Panc1 (cell line): Measurements from ENCODE around the gene OR9A4. TPM values are rescaled to one million over a fixed set of nuclear protein-coding genes. Genes with fewer than 3 reads are reported as not detected.

Experiments used
- ATAC-seq: fragments of 200-7000 bp; cut with Tn5 transposase; 2 replicates; pipeline ENCODE4 v1.9.1; 2020; ENCODE audit warnings: mild to moderate bottlenecking, moderate library complexity
- BruUV-seq: library from RNA; stranded (reverse); fragments of 400-500 nt; replicated peaks from 2 replicates; lab custom pipeline; 2021; lab: Mats Ljungman, UMichigan
- CTCF ChIA-PET: fragments of 300-600 bp; sonication (Branson Sonifier 250); formaldehyde crosslinking; loops from one replicate; lab custom pipeline; 2022; ENCODE audit warnings: antibody characterized with exemption; lab: Charles Lee
- POLR2A ChIA-PET: fragments of 300-600 bp; sonication (Branson Sonifier 250); formaldehyde crosslinking; loops from one replicate; lab custom pipeline; 2022; ENCODE audit warnings: antibody characterized with exemption; lab: Charles Lee
- DNase-seq: peaks from one replicate; pipeline ENCODE4 v3.0.0-alpha.2; 2010; ENCODE audit warnings: low read depth, low spot score
- H3K27ac ChIP-seq: 2 replicates; pipeline ENCODE4 v1.5.1; 2011; ENCODE audit warnings: mild to moderate bottlenecking, low read length, inconsistent platforms
- H3K27me3 ChIP-seq: fragments of 200-500 bp; sonication (Bioruptor generic); 2 replicates; pipeline ENCODE4 v1.6.0; 2014; ENCODE audit warnings: low read length, inconsistent platforms; ENCODE audit not compliant: control insufficient read depth, insufficient read depth
- H3K36me3 ChIP-seq: fragments of 200-500 bp; sonication (Bioruptor generic); 2 replicates; pipeline ENCODE4 v1.5.1; 2014; ENCODE audit warnings: inconsistent platforms, mild to moderate bottlenecking, low read length, moderate library complexity; ENCODE audit not compliant: control insufficient read depth, insufficient read depth
- H3K4me1 ChIP-seq: 2 replicates; pipeline ENCODE4 v1.5.1; 2011; ENCODE audit warnings: inconsistent platforms, mild to moderate bottlenecking, low read length, moderate library complexity; ENCODE audit not compliant: control insufficient read depth, insufficient read depth
- H3K4me3 ChIP-seq, 2 experiments: 2 replicates each; pipeline ENCODE4 v1.5.1; 2011 to 2012; ENCODE audit warnings: low read depth in 2 of 2, low read length in 2 of 2, mild to moderate bottlenecking in 2 of 2, inconsistent platforms in 1 of 2, moderate library complexity in 1 of 2
- H3K9me3 ChIP-seq: fragments of 200-500 bp; sonication (Bioruptor generic); 2 replicates; pipeline ENCODE4 v1.5.1; 2014; ENCODE audit warnings: low read depth, mild to moderate bottlenecking, inconsistent platforms, low read length, moderate library complexity; ENCODE audit not compliant: control insufficient read depth, insufficient read depth
- CTCF ChIP-seq: fragments of 450-650 bp; IDR thresholded peaks from 2 replicates; pipeline ENCODE4 v1.5.1; 2017; ENCODE audit warnings: mild to moderate bottlenecking
- POLR2AphosphoS5 ChIP-seq: IDR thresholded peaks from 2 replicates; pipeline ENCODE4 v1.6.1; 2012; ENCODE audit warnings: mild to moderate bottlenecking, low read depth, low read length, moderate library complexity
- SIN3A ChIP-seq: IDR thresholded peaks from 2 replicates; pipeline ENCODE4 v1.6.1; 2012; ENCODE audit warnings: low read depth, mild to moderate bottlenecking, low read length, moderate library complexity, borderline replicate concordance; ENCODE audit not compliant: insufficient read depth
- TCF7L2 ChIP-seq: IDR thresholded peaks from 2 replicates; pipeline ENCODE4 v1.6.1; 2011; ENCODE audit warnings: mild to moderate bottlenecking, low read depth, low read length, inconsistent platforms
- in situ Hi-C: cut with HindIII; loops from 2 replicates; pipeline ENCODE4 v1.10.0; 2016; ENCODE audit warnings: low sequenced_read_pairs, low pct_unique_long_range_greater_than_20kb
- intact Hi-C: fragments of 100-400 bp; cut with micrococcal nuclease; formaldehyde crosslinking; loops from one replicate; pipeline ENCODE4 v1.10.0; 2022; ENCODE audit not compliant: unreplicated experiment
- total RNA-seq: library from RNA; stranded (reverse); gene quantifications from one replicate; pipeline ENCODE4 v1.2.1, GENCODE V29; 2021; ENCODE audit not compliant: unreplicated experiment
- TF ChIP-seq, protein P1 (sequence below), 2 experiments: IDR thresholded peaks; 2 replicates each; pipeline ENCODE4 v1.6.1; 2011 to 2012; ENCODE audit warnings: low read depth in 2 of 2, control low read depth in 1 of 2, low read length in 1 of 2, mild to moderate bottlenecking in 1 of 2, moderate library complexity in 1 of 2; ENCODE audit not compliant: insufficient read depth in 1 of 2

Gene OR9A4
- total RNA-seq, 1 experiment from 2014 or later: not detected

GRCh38 chr7:141872931-141873330 lies 43.3 kb upstream of the OR9A4 start:
- DNase-seq: no peak
- ChIA-PET POLR2A (no interaction called here), CTCF (no interaction called here)
- H3K27me3 ChIP-seq: no peaks in the 10 kb centered on the region
- BruUV-seq: no TSS peak
- no peak for ATAC-seq
- no peak overlapping the region for H3K27ac ChIP-seq
- H3K4me1 ChIP-seq: no peaks in the 10 kb centered on the region
- in situ Hi-C loops (no loop called here), intact Hi-C loops (no loop called here)
- H3K4me3 ChIP-seq: no peak overlapping the region
- no peaks in the 10 kb centered on the region for H3K36me3 ChIP-seq
- TF ChIP-seq, protein P1, sequence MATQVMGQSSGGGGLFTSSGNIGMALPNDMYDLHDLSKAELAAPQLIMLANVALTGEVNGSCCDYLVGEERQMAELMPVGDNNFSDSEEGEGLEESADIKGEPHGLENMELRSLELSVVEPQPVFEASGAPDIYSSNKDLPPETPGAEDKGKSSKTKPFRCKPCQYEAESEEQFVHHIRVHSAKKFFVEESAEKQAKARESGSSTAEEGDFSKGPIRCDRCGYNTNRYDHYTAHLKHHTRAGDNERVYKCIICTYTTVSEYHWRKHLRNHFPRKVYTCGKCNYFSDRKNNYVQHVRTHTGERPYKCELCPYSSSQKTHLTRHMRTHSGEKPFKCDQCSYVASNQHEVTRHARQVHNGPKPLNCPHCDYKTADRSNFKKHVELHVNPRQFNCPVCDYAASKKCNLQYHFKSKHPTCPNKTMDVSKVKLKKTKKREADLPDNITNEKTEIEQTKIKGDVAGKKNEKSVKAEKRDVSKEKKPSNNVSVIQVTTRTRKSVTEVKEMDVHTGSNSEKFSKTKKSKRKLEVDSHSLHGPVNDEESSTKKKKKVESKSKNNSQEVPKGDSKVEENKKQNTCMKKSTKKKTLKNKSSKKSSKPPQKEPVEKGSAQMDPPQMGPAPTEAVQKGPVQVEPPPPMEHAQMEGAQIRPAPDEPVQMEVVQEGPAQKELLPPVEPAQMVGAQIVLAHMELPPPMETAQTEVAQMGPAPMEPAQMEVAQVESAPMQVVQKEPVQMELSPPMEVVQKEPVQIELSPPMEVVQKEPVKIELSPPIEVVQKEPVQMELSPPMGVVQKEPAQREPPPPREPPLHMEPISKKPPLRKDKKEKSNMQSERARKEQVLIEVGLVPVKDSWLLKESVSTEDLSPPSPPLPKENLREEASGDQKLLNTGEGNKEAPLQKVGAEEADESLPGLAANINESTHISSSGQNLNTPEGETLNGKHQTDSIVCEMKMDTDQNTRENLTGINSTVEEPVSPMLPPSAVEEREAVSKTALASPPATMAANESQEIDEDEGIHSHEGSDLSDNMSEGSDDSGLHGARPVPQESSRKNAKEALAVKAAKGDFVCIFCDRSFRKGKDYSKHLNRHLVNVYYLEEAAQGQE (IDR thresholded peaks at IDR 0.05; ENCODE audit: insufficient read depth in 1 of 2, low read depth in 2 of 2, low read length in 1 of 2): no peak
- TF ChIP-seq TCF7L2 (no peak), POLR2AphosphoS5 (no peak), CTCF (no peak)
- no peaks in the 10 kb centered on the region for H3K9me3 ChIP-seq

DNA sequence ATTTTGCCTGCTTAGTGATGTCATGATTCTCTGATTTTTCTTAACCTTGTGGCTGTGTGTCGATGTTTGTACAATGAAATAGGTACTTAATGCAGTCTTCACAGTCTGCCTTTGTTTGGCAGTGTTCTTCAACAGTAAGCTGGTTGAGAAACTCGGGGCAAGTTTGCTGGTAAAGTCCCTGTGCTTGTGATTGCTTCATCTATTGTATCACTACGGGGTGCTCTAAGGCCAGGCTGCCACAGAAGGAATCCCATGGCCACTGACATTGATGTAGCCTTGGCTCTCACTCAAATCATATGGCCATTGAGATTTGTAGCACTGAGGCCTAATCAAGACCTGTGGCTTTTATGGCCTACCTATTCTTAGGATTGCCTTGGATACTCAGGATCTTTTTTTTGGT lies 41.4 kb upstream of the OR9A4 start:
- no peak for ATAC-seq
- BruUV-seq: no TSS peak
- CTCF ChIA-PET: no interaction called here
- Histone ChIP-seq H3K36me3 (no peaks in the 10 kb centered on the region), H3K4me3 (no peak overlapping the region), H3K27me3 (no peaks in the 10 kb centered on the region), H3K27ac (no peak overlapping the region), H3K9me3 (no peaks in the 10 kb centered on the region), H3K4me1 (no peaks in the 10 kb centered on the region)
- TF ChIP-seq TCF7L2: no peak
- TF ChIP-seq CTCF: no peak
- no peak for TF ChIP-seq POLR2AphosphoS5
- TF ChIP-seq, protein P1 (IDR thresholded peaks at IDR 0.05; ENCODE audit: insufficient read depth in 1 of 2, low read depth in 2 of 2, low read length in 1 of 2): no peak
- TF ChIP-seq SIN3A: no peak
- intact Hi-C loops: no loop called here
- no peak for DNase-seq
- in situ Hi-C loops: no loop called here
- POLR2A ChIA-PET: no interaction called here
